ENCODE measurements around the gene BSN. TPM values are rescaled to one million over a fixed set of nuclear protein-coding genes. Genes with fewer than 3 reads are reported as not detected.

BSN gene
- total and polyA plus RNA-seq, 2 experiments from 2014 or later: 0.50 to 5.1 TPM

DNA sequence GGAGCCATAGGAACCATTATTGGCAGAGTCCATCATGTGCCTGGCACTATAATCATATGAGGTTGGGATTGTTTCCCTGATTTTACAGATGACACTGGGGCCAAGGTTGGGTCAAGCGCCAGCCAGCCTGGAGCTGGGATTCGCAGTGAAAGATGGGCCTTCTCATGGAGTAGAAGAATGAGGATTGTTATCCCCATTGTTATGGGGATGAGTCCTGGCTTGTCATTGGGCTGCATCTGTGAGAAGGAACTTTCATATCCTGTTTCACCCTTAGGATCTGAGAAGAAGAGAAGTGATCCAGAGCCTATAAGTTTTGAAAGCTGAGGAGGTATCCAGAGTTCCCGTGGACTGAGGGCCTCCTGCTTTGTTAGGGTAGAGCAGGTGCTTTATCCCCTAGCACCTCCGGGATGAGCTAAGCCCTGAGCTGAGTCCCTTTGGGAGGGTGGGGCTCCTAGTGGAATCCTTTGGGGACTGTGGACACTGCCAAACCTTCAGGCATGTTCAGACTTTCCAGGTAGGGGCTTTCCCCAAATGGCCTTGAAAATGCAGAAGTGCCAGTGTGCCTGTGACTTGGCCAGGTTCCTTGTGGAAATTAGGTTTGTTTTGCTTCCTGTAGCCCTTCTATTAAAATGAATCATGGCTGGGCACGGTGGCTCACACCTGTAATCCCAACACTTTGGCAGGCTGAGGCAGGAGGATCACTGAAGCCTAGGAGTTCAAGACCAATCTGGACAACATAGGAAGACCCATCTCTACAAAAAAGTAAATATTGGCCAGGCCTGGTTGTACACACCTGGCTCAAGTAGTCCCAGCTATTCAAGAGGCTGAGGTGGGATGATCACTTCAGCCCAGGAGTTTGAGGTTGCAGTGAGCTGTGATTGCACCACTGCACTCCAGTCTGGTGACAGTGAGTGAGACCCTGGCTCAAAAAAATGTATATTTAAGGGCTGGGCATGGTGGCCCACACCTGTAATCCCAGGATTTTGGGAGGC, 30.2 kb upstream of the BSN start:
- no peak overlapping the region for H3K4me2 ChIP-seq
- no peak overlapping the region for H3K4me3 ChIP-seq
- no peak for ATAC-seq
- H3K79me2 ChIP-seq (replicated peaks; ENCODE audit: insufficient read depth): peaks cover 24% of the 10 kb centered on the region
- Mint-ChIP-seq H3K4me1 (peaks cover under 1% of the 10 kb centered on the region; the same call in 1 of the 3 replicates), H3K27ac (no peak overlapping the region), H3K27me3 (ENCODE audit: insufficient read depth, low read depth, poor library complexity) (peaks cover 7% of the 10 kb centered on the region), H3K9me3 (no peaks in the 10 kb centered on the region), H3K4me3 (no peak overlapping the region), H3K36me3 (ENCODE audit: low read depth) (peaks cover 29% of the 10 kb centered on the region)
- H3K27me3 ChIP-seq (ENCODE audit: insufficient read depth): no peaks in the 10 kb centered on the region
- DNase-seq (ENCODE audit: low spot score): no peak
- TF ChIP-seq ZNF331 (CRISPR knock-in tag; IDR thresholded peaks at IDR 0.05; ENCODE audit: low read depth) (no peak), JUNB (IDR thresholded peaks at IDR 0.05; ENCODE audit: unreplicated experiment) (no peak), POLR2AphosphoS5 (IDR thresholded peaks at IDR 0.05; ENCODE audit: low read depth) (no peak), STAT1 (IDR thresholded peaks at IDR 0.05; ENCODE audit: unreplicated experiment) (no peak), EZH2 (IDR thresholded peaks at IDR 0.05; ENCODE audit: low read depth, unreplicated experiment) (no peak), CTCF (conservative IDR thresholded peaks at IDR 0.05; ENCODE audit: low read depth in 2 of 2) (no peak), NANOG (IDR thresholded peaks at IDR 0.05; ENCODE audit: borderline replicate concordance) (no peak), ZNF114 (CRISPR knock-in tag; IDR thresholded peaks at IDR 0.05) (no peak), CREB1 (CRISPR knock-in tag; IDR thresholded peaks at IDR 0.05; ENCODE audit: low read depth) (no peak)
- TF ChIP-seq, protein P1, sequence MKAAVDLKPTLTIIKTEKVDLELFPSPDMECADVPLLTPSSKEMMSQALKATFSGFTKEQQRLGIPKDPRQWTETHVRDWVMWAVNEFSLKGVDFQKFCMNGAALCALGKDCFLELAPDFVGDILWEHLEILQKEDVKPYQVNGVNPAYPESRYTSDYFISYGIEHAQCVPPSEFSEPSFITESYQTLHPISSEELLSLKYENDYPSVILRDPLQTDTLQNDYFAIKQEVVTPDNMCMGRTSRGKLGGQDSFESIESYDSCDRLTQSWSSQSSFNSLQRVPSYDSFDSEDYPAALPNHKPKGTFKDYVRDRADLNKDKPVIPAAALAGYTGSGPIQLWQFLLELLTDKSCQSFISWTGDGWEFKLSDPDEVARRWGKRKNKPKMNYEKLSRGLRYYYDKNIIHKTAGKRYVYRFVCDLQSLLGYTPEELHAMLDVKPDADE (IDR thresholded peaks at IDR 0.05): no peak
- TF ChIP-seq, protein P2, sequence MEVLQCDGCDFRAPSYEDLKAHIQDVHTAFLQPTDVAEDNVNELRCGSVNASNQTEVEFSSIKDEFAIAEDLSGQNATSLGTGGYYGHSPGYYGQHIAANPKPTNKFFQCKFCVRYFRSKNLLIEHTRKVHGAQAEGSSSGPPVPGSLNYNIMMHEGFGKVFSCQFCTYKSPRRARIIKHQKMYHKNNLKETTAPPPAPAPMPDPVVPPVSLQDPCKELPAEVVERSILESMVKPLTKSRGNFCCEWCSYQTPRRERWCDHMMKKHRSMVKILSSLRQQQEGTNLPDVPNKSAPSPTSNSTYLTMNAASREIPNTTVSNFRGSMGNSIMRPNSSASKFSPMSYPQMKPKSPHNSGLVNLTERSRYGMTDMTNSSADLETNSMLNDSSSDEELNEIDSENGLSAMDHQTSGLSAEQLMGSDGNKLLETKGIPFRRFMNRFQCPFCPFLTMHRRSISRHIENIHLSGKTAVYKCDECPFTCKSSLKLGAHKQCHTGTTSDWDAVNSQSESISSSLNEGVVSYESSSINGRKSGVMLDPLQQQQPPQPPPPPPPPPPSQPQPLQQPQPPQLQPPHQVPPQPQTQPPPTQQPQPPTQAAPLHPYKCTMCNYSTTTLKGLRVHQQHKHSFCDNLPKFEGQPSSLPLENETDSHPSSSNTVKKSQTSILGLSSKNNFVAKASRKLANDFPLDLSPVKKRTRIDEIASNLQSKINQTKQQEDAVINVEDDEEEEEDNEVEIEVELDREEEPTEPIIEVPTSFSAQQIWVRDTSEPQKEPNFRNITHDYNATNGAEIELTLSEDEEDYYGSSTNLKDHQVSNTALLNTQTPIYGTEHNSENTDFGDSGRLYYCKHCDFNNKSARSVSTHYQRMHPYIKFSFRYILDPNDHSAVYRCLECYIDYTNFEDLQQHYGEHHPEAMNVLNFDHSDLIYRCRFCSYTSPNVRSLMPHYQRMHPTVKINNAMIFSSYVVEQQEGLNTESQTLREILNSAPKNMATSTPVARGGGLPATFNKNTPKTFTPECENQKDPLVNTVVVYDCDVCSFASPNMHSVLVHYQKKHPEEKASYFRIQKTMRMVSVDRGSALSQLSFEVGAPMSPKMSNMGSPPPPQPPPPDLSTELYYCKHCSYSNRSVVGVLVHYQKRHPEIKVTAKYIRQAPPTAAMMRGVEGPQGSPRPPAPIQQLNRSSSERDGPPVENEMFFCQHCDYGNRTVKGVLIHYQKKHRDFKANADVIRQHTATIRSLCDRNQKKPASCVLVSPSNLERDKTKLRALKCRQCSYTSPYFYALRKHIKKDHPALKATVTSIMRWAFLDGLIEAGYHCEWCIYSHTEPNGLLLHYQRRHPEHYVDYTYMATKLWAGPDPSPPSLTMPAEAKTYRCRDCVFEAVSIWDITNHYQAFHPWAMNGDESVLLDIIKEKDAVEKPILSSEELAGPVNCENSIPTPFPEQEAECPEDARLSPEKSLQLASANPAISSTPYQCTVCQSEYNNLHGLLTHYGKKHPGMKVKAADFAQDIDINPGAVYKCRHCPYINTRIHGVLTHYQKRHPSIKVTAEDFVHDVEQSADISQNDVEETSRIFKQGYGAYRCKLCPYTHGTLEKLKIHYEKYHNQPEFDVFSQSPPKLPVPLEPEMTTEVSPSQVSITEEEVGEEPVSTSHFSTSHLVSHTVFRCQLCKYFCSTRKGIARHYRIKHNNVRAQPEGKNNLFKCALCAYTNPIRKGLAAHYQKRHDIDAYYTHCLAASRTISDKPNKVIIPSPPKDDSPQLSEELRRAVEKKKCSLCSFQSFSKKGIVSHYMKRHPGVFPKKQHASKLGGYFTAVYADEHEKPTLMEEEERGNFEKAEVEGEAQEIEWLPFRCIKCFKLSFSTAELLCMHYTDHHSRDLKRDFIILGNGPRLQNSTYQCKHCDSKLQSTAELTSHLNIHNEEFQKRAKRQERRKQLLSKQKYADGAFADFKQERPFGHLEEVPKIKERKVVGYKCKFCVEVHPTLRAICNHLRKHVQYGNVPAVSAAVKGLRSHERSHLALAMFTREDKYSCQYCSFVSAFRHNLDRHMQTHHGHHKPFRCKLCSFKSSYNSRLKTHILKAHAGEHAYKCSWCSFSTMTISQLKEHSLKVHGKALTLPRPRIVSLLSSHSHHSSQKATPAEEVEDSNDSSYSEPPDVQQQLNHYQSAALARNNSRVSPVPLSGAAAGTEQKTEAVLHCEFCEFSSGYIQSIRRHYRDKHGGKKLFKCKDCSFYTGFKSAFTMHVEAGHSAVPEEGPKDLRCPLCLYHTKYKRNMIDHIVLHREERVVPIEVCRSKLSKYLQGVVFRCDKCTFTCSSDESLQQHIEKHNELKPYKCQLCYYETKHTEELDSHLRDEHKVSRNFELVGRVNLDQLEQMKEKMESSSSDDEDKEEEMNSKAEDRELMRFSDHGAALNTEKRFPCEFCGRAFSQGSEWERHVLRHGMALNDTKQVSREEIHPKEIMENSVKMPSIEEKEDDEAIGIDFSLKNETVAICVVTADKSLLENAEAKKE (CRISPR knock-in tag; IDR thresholded peaks at IDR 0.05): no peak
- H3F3A ChIP-seq (replicated peaks; ENCODE audit: low read depth): peaks cover 12% of the 10 kb centered on the region
- H3K36me3 ChIP-seq (ENCODE audit: insufficient read depth): no peaks in the 10 kb centered on the region
- H2AFZ ChIP-seq: no peak overlapping the region
- no peaks in the 10 kb centered on the region for H3K9me2 ChIP-seq (ENCODE audit: insufficient read depth)
- 0 out of 2 replicates have a peak overlapping the region, but pooled peaks have one; percentile 55 for H3K27ac ChIP-seq (ENCODE audit: low read depth)
- peaks cover 10% of the 10 kb centered on the region; the same call in 1 of the 2 replicates for H4K20me1 ChIP-seq (replicated peaks; ENCODE audit: insufficient read depth)
- no peaks in the 10 kb centered on the region for H3K4me1 ChIP-seq (ENCODE audit: insufficient read depth)
